Natural killer cell (primary cell): ENCODE data around the gene ZCCHC14. TPM values are rescaled to one million over a fixed set of nuclear protein-coding genes. Genes with fewer than 3 reads are reported as not detected.
"Not testable (repeated sequence)": the region's sequence is repeated elsewhere in the genome, so short reads cannot be mapped to it uniquely, and the experiment has no call there.

ENCODE experiments used
- ATAC-seq, 3 donors: fragments of 150-1000 bp in 2 of 3; fragments of 200-7000 bp in 1 of 3; cut with Tn5 transposase; 1 replicate in 1 of 3; 2 replicates in 2 of 3; pipeline ENCODE4 v1.10.0; 2021; ENCODE audit warnings: mild to moderate bottlenecking in 2 of 3, moderate library complexity in 2 of 3
- DNase-seq, 2 donors: peaks; one replicate each; pipeline versions ENCODE4 v3.0.0 to v3.0.0-alpha.2; 2013 to 2021; ENCODE audit warnings: mixed read lengths in 1 of 2
- H3K27ac ChIP-seq: one replicate; pipeline ENCODE4 v1.5.1; 2013; ENCODE audit warnings: mild to moderate bottlenecking, low read length
- H3K27me3 ChIP-seq: one replicate; pipeline ENCODE4 v1.6.1; 2013; ENCODE audit warnings: low read length; ENCODE audit not compliant: control insufficient read depth, insufficient read depth
- H3K36me3 ChIP-seq: one replicate; pipeline ENCODE4 v1.6.1; 2013; ENCODE audit warnings: low read length; ENCODE audit not compliant: control insufficient read depth, insufficient read depth
- H3K4me1 ChIP-seq: one replicate; pipeline ENCODE4 v1.6.1; 2013; ENCODE audit warnings: low read length; ENCODE audit not compliant: control insufficient read depth, insufficient read depth
- H3K4me3 ChIP-seq: one replicate; pipeline ENCODE4 v1.5.1; 2013; ENCODE audit warnings: low read length
- H3K9me3 ChIP-seq: one replicate; pipeline ENCODE4 v1.6.1; 2013; ENCODE audit warnings: low read length; ENCODE audit not compliant: control insufficient read depth, insufficient read depth
- H3K27ac Mint-ChIP-seq, 2 donors: one replicate each; pipeline ENCODE4 v1.8.0; 2022; ENCODE audit warnings: mild to moderate bottlenecking in 2 of 2, mixed read lengths in 2 of 2, moderate library complexity in 1 of 2
- H3K27me3 Mint-ChIP-seq, 2 donors: one replicate each; pipeline ENCODE4 v1.8.0; 2022; ENCODE audit warnings: low read depth in 2 of 2, mixed read lengths in 2 of 2
- H3K36me3 Mint-ChIP-seq: one replicate; pipeline ENCODE4 v1.8.0; 2022; ENCODE audit warnings: mixed read lengths
- H3K4me1 Mint-ChIP-seq, 2 donors: one replicate each; pipeline ENCODE4 v1.8.0; 2022; ENCODE audit warnings: mixed read lengths in 2 of 2
- H3K4me3 Mint-ChIP-seq: one replicate; pipeline ENCODE4 v1.8.0; 2022; ENCODE audit warnings: mild to moderate bottlenecking, moderate library complexity, mixed read lengths
- H3K9me3 Mint-ChIP-seq, 2 donors: one replicate each; pipeline ENCODE4 v1.8.0; 2022; ENCODE audit warnings: mixed read lengths in 2 of 2
- WGBS: methylation state at CpG from one replicate; pipeline ENCODE4 v1.1.7; 2013; ENCODE audit warnings: missing lambda C conversion rate; ENCODE audit not compliant: insufficient coverage; 5-methylcytosine and 5-hydroxymethylcytosine counted together
- intact Hi-C: fragments of 100-400 bp; cut with micrococcal nuclease; formaldehyde crosslinking; loops from one replicate; pipeline ENCODE4 v1.14.2; 2022
- total RNA-seq, 4 donors: library from RNA; stranded (reverse); fragments of 120-200 nt in 1 of 4; gene quantifications; one replicate each; pipeline versions ENCODE4 v1.2.3 to v1.2.4, GENCODE V29; 2013 to 2022
- TF ChIP-seq, protein P1 (sequence below): fragments of 200-600 bp; IDR thresholded peaks from one replicate; pipeline ENCODE4 v1.8.0; 2022; ENCODE audit warnings: antibody characterized with exemption

ZCCHC14 gene
- total RNA-seq, 3 donors from 2014 or later (not counting 1 experiment from before 2014, with no cell fraction given): 12.2 to 20.9 (median 19.2) TPM

DNA sequence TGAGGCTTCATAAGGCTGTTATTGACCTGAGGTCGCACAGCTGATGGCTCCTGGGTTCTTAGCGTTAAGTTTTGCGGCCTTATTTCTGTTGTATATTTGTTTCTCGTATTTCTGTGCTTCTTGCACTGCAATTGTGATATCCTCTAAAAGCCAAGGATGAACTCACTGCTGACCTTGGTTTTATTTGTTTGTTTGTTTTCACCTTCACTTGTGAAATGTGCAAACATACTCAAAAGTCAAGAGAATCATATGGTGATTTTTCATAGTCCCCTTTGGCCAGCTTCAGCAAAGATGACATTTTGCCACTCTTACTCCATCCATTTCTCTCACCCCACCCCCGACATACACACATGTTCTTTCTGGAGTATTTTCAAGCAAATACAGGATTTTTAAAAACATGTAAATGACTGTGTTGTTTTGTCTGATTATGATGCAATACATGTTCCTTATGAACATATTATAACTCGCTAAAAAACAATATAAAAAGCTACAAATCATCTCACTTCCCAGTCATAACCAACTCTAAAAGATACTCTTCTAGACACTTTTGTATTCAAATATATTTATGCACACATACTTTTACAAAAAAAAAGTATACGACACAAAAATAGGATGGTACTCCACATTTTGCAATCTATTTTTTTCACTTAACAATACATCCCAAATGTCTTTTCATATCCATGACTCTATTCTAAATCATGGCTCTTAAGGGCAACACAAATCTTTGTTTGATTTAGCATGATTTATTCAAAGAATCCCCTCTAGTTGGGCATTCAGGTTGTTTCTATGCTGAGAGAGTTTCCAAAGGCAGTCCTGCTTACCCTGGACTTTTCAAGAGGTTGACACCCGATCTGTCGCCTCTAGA is 5.7 kb upstream of the ZCCHC14 start:
- no peak overlapping the region for H3K4me3 Mint-ChIP-seq
- Histone ChIP-seq H3K36me3 (no peaks in the 10 kb centered on the region), H3K27me3 (no peaks in the 10 kb centered on the region), H3K4me1 (peaks cover 39% of the 10 kb centered on the region), H3K9me3 (no peaks in the 10 kb centered on the region), H3K4me3 (no peak overlapping the region), H3K27ac (no peak overlapping the region)
- no peaks in the 10 kb centered on the region for H3K9me3 Mint-ChIP-seq
- H3K27ac Mint-ChIP-seq: no peak overlapping the region
- 64% methylated on average over 7 of the region's 9 CpGs for WGBS
- TF ChIP-seq, protein P1, sequence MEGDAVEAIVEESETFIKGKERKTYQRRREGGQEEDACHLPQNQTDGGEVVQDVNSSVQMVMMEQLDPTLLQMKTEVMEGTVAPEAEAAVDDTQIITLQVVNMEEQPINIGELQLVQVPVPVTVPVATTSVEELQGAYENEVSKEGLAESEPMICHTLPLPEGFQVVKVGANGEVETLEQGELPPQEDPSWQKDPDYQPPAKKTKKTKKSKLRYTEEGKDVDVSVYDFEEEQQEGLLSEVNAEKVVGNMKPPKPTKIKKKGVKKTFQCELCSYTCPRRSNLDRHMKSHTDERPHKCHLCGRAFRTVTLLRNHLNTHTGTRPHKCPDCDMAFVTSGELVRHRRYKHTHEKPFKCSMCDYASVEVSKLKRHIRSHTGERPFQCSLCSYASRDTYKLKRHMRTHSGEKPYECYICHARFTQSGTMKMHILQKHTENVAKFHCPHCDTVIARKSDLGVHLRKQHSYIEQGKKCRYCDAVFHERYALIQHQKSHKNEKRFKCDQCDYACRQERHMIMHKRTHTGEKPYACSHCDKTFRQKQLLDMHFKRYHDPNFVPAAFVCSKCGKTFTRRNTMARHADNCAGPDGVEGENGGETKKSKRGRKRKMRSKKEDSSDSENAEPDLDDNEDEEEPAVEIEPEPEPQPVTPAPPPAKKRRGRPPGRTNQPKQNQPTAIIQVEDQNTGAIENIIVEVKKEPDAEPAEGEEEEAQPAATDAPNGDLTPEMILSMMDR: no peak
- intact Hi-C loops: loop anchor here (5.0 to 10.0 kb wide), 4 partner anchors 104 to 484 kb away; partner anchors contain the start of genes KLHDC4 and MAP1LC3B
- ATAC-seq (no peak), DNase-seq (no peak)
- no peaks in the 10 kb centered on the region for H3K27me3 Mint-ChIP-seq
- H3K36me3 Mint-ChIP-seq: no peaks in the 10 kb centered on the region
- H3K4me1 Mint-ChIP-seq: peaks cover 26 to 42% of the 10 kb centered on the region in 2 donors

DNA sequence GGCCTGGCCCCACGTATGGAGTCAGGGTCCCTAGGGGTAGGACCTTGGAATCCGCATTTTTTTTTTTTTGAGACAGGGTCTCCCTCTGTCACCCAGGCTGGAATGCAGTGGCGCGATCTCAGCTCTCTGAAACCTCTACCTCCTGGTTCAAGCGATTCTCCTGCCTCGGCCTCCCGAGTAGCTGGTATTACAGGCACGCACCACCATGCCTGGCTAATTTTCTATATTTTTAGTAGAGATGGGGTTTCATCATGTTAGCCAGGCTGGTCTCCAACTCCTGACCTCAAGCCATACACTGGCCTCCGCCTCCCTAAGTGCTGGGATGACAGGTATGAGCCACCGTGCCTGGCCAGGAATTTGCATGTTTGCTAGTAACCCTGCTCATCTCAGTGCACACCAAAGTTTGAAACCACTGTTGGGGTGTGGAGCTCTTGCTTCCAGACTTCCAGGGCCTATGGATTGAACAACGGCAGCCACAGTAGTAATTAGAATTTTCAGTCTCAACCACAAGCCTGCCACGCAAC is 5.0 kb upstream of the ZCCHC14 start:
- H3K9me3 Mint-ChIP-seq, DNase-seq, H3K27me3 ChIP-seq, H3K9me3 ChIP-seq, ATAC-seq, H3K4me3 Mint-ChIP-seq, H3K27me3 Mint-ChIP-seq, H3K27ac Mint-ChIP-seq, H3K36me3 ChIP-seq, H3K4me3 ChIP-seq, H3K27ac ChIP-seq, H3K36me3 Mint-ChIP-seq: not testable (repeated sequence)
- intact Hi-C loops: loop anchor here (5.0 to 10.0 kb wide), 4 partner anchors 103 to 484 kb away; partner anchors contain the start of genes KLHDC4 and MAP1LC3B
- peaks cover 44% of the 10 kb centered on the region for H3K4me1 ChIP-seq
- H3K4me1 Mint-ChIP-seq: peaks cover 26 to 48% of the 10 kb centered on the region in 2 donors
- WGBS: 87% methylated on average over 12 of the region's 12 CpGs

DNA sequence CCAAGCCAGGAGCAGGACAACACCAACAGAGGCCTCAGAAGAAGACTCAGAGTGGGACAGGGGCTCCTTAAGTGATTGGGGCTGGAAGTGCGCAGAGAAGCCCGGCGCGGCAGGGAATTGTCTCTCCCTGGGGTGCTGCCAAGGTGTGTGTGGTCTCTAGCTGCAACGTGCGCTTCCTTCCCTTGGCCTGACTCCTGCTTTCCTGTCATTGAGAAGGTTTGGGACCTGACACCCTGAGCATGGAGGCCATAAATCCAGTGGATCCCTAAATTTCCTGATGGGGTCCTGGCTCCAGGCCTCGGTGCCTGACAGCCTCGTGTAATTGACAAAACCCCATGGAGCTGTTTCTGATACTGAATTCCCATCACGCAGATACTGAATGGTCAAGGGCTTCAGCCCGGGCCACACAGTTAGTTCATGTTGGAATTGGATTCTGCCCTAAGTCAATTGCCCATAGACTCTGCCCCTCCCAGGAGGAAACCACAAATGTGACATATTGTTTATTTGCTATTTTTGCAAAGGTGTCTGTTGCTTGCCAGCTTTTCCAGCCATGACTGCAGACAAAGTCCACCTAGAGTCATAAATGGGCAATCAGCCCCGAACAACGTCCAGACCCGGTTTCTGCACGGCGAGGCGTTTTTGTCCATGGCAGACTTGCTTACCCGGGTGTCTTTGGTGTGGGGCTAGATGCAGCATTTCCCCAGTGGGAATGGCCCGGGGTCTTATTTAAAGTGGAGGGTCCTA is 4.4 kb upstream of the ZCCHC14 start:
- WGBS: 88% methylated on average over 18 of the region's 18 CpGs
- peak overlapping the region; percentile 22 for H3K27ac ChIP-seq
- not testable (repeated sequence) for H3K36me3 ChIP-seq, H3K36me3 Mint-ChIP-seq, H3K27me3 Mint-ChIP-seq, H3K9me3 Mint-ChIP-seq, ATAC-seq, DNase-seq, H3K4me3 ChIP-seq, H3K27me3 ChIP-seq, H3K9me3 ChIP-seq
- Mint-ChIP-seq H3K27ac (peak overlapping the region; percentile 71 to 83), H3K4me3 (peak overlapping the region; percentile 21), H3K4me1 (peaks cover 26 to 48% of the 10 kb centered on the region in 2 donors)
- intact Hi-C loops: loop anchor here (5.0 to 10.0 kb wide), 4 partner anchors 102 to 485 kb away; partner anchors contain the start of genes KLHDC4 and MAP1LC3B
- H3K4me1 ChIP-seq: peaks cover 44% of the 10 kb centered on the region

DNA sequence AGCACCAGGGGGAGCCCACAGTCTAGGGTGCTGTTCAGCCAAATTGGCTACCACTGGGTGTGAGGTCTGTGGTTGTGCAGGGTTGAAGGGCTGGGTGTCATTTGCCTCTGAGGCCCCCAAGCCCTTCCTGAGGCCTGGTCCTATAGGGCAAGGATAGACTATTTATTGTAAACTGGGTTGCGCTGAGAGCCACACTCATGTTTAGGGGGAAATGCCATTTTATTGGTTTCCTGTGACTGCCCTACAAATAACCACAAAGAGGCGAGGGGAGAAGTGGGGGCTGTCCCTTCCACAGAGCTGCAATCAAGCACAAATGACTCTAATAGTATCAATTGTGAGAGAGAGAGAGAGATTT is 3.6 kb upstream of the ZCCHC14 start:
- intact Hi-C loops: loop anchor here (5.0 to 10.0 kb wide), 4 partner anchors 102 to 486 kb away; partner anchors contain the start of genes KLHDC4 and MAP1LC3B
- peak; percentile 24 to 53 (median 53) for ATAC-seq

More for the DNA sequence above, 3.6 kb upstream of the ZCCHC14 start:
- Mint-ChIP-seq H3K9me3 (no peaks in the 10 kb centered on the region), H3K4me1 (peaks cover 26 to 50% of the 10 kb centered on the region in 2 donors), H3K27me3 (no peaks in the 10 kb centered on the region), H3K27ac (peak overlapping the region; percentile 71 to 83), H3K4me3 (peak overlapping the region; percentile 85), H3K36me3 (no peaks in the 10 kb centered on the region)
- TF ChIP-seq, protein P1: no peak
- H3K4me3 ChIP-seq: no peak overlapping the region
- peak overlapping the region; percentile 50 for H3K27ac ChIP-seq
- peaks cover 50% of the 10 kb centered on the region for H3K4me1 ChIP-seq
- peak; percentile 39 to 57 for DNase-seq
- no peaks in the 10 kb centered on the region for H3K27me3 ChIP-seq
- WGBS: 0% methylated on average over 1 of the region's 2 CpGs
- H3K36me3 ChIP-seq: no peaks in the 10 kb centered on the region
- H3K9me3 ChIP-seq: no peaks in the 10 kb centered on the region
